Measurements from ENCODE around the gene TUBA3E.
"Not testable (repeated sequence)": the region's sequence is repeated elsewhere in the genome, so short reads cannot be mapped to it uniquely, and the experiment has no call there.

The TUBA3E gene

GRCh38 chr2:130231656-130232055 lies 33.4 kb upstream of the TUBA3E start:
- no peak for DNase-seq (ENCODE audit: low read depth)
- H3K4me3 ChIP-seq (ENCODE audit: low read depth, low read length) = no peak overlapping the region
- TF ChIP-seq POLR2A (IDR thresholded peaks at IDR 0.05; ENCODE audit: extremely low read depth, insufficient read length) = no peak
- no peak for TF ChIP-seq MYC (IDR thresholded peaks at IDR 0.05; ENCODE audit: low read depth, low read length)
- TF ChIP-seq MAX (IDR thresholded peaks at IDR 0.05; ENCODE audit: low read depth, low read length) = no peak
- no peak for TF ChIP-seq CTCF (IDR thresholded peaks at IDR 0.05; ENCODE audit: low read depth, low read length)

- not testable (repeated sequence) for DNase-seq (ENCODE audit: low read depth); H3K4me3 ChIP-seq (ENCODE audit: low read depth, low read length)
Measured at GRCh38 chr2:130230907-130231306, 32.7 kb upstream of the TUBA3E start.

GRCh38 chr2:130230376-130230775 lies 32.1 kb upstream of the TUBA3E start:
- DNase-seq (ENCODE audit: low read depth) = not testable (repeated sequence)

GRCh38 chr2:130229161-130229510 lies 30.9 kb upstream of the TUBA3E start:
- not testable (repeated sequence) for DNase-seq (ENCODE audit: low read depth); H3K4me3 ChIP-seq (ENCODE audit: low read depth, low read length)

More at GRCh38 chr2:130230376-130230775, 32.1 kb upstream of the TUBA3E start:
- not testable (repeated sequence) for H3K4me3 ChIP-seq (ENCODE audit: low read depth, low read length)

- not testable (repeated sequence) for DNase-seq (ENCODE audit: low read depth); H3K4me3 ChIP-seq (ENCODE audit: low read depth, low read length)
Measured at GRCh38 chr2:130228467-130229160, 30.4 kb upstream of the TUBA3E start.

GRCh38 chr2:130228005-130228404 lies 29.8 kb upstream of the TUBA3E start:
- DNase-seq (ENCODE audit: low read depth); H3K4me3 ChIP-seq (ENCODE audit: low read depth, low read length): not testable (repeated sequence)

GRCh38 chr2:130222523-130222922 lies 24.3 kb upstream of the TUBA3E start:
- not testable (repeated sequence) for H3K4me3 ChIP-seq (ENCODE audit: low read depth, low read length); DNase-seq (ENCODE audit: low read depth)

GRCh38 chr2:130220505-130220904 lies 22.3 kb upstream of the TUBA3E start:
- not testable (repeated sequence) for DNase-seq (ENCODE audit: low read depth); H3K4me3 ChIP-seq (ENCODE audit: low read depth, low read length)

GRCh38 chr2:130219147-130219546 lies 20.9 kb upstream of the TUBA3E start:
- DNase-seq (ENCODE audit: low read depth); H3K4me3 ChIP-seq (ENCODE audit: low read depth, low read length): not testable (repeated sequence)

GRCh38 chr2:130207051-130207450 lies 8.8 kb upstream of the TUBA3E start:
- DNase-seq (ENCODE audit: low read depth); H3K4me3 ChIP-seq (ENCODE audit: low read depth, low read length): not testable (repeated sequence)

GRCh38 chr2:130203150-130203549 lies 4.9 kb upstream of the TUBA3E start:
- DNase-seq (ENCODE audit: low read depth); H3K4me3 ChIP-seq (ENCODE audit: low read depth, low read length): not testable (repeated sequence)

- peak; percentile 66 for DNase-seq (ENCODE audit: low read depth)
- H3K4me3 ChIP-seq (ENCODE audit: low read depth, low read length) = not testable (repeated sequence)
Measured at GRCh38 chr2:130202518-130202917, 4.3 kb upstream of the TUBA3E start.

- H3K4me3 ChIP-seq (ENCODE audit: low read depth, low read length); DNase-seq (ENCODE audit: low read depth): not testable (repeated sequence)
Measured at GRCh38 chr2:130196052-130196451, 2.2 kb downstream of the TUBA3E start.

GRCh38 chr2:130195089-130195635 lies 3.1 kb downstream of the TUBA3E start:
- DNase-seq (ENCODE audit: low read depth); H3K4me3 ChIP-seq (ENCODE audit: low read depth, low read length): not testable (repeated sequence)

GRCh38 chr2:130193824-130194223 lies 4.4 kb downstream of the TUBA3E start:
- not testable (repeated sequence) for DNase-seq (ENCODE audit: low read depth); H3K4me3 ChIP-seq (ENCODE audit: low read depth, low read length)

GRCh38 chr2:130192451-130192850 lies 5.8 kb downstream of the TUBA3E start:
- not testable (repeated sequence) for H3K4me3 ChIP-seq (ENCODE audit: low read depth, low read length); DNase-seq (ENCODE audit: low read depth)

- DNase-seq (ENCODE audit: low read depth); H3K4me3 ChIP-seq (ENCODE audit: low read depth, low read length): not testable (repeated sequence)
Measured at GRCh38 chr2:130191319-130191718, 6.9 kb downstream of the TUBA3E start.
